Kidney (tissue), 14 donors: Measurements from ENCODE around the gene GABRB1. TPM values are rescaled to one million over a fixed set of nuclear protein-coding genes. Genes with fewer than 3 reads are reported as not detected.

Source experiments
- DNase-seq, 5 donors: peaks; one replicate each; pipeline ENCODE4 v3.0.0-alpha.2; 2013 to 2020
- FAIRE-seq: peaks from 2 replicates; lab custom pipeline; 2012; peaks lifted over from hg19 to GRCh38; lab: Jason Lieb, UNC
- H3K27ac ChIP-seq, 2 donors: one replicate each; pipeline ENCODE4 v1.7.0; 2013; ENCODE audit warnings: low read depth in 2 of 2, low read length in 2 of 2, inconsistent platforms in 1 of 2
- H3K27me3 ChIP-seq: one replicate; pipeline ENCODE4 v1.7.1; 2013; ENCODE audit warnings: low read length, inconsistent platforms; ENCODE audit not compliant: control insufficient read depth, insufficient read depth
- H3K36me3 ChIP-seq, 3 donors: one replicate each; pipeline versions ENCODE4 v1.7.0 to v1.7.1; 2013; ENCODE audit warnings: low read length in 3 of 3, control low read depth in 1 of 3, inconsistent platforms in 1 of 3; ENCODE audit not compliant: insufficient read depth in 3 of 3, control insufficient read depth in 2 of 3
- H3K4me1 ChIP-seq, 3 donors: one replicate each; pipeline versions ENCODE4 v1.7.0 to v1.7.1; 2013; ENCODE audit warnings: low read length in 3 of 3, inconsistent platforms in 1 of 3, low read depth in 1 of 3; ENCODE audit not compliant: control insufficient read depth in 2 of 3, insufficient read depth in 2 of 3
- H3K4me3 ChIP-seq, 3 donors: one replicate each; pipeline versions ENCODE4 v1.7.0 to v1.8.1; 2013; ENCODE audit warnings: low read length in 3 of 3, control low read depth in 1 of 3, inconsistent platforms in 1 of 3
- H3K9ac ChIP-seq, 3 donors: one replicate each; pipeline versions ENCODE4 v1.7.0 to v1.7.1; 2013; ENCODE audit warnings: low read length in 3 of 3, control low read depth in 1 of 3, inconsistent platforms in 1 of 3
- H3K9me3 ChIP-seq, 3 donors: one replicate each; pipeline versions ENCODE4 v1.7.0 to v1.7.1; 2013; ENCODE audit warnings: low read length in 3 of 3, control low read depth in 1 of 3, inconsistent platforms in 1 of 3; ENCODE audit not compliant: control insufficient read depth in 2 of 3, insufficient read depth in 1 of 3
- intact Hi-C: fragments of 100-400 bp; cut with DNase I; formaldehyde crosslinking; loops from one replicate; pipeline ENCODE4 v1.11.1; 2022
- polyA plus RNA-seq: library from polyadenylated mRNA; stranded (reverse); fragments of 350-450 nt; fragmentation: Illumina TruSeq; extraction: RNeasy Lipid Tissue Mini Kit (QIAGEN cat#74804); gene quantifications from one replicate; pipeline ENCODE4 v1.2.3, GENCODE V29; 2014; ENCODE audit warnings: low read depth, low replicate concordance; ENCODE audit not compliant: insufficient read depth
- total RNA-seq: library from RNA; stranded (reverse); fragmentation: NEBNext Ultra II Directional; extraction: Animal tissue kit (Norgen Biotek cat#: 25700); gene quantifications from one replicate; pipeline ENCODE4 v1.2.1, GENCODE V29; 2021
- TF ChIP-seq, protein P1 (sequence below): IDR thresholded peaks from 3 replicates; pipeline ENCODE4 v1.5.1; 2012; ENCODE audit warnings: mild to moderate bottlenecking, moderate library complexity, borderline replicate concordance; ENCODE audit not compliant: insufficient read depth; ENCODE audit errors: extremely low read depth
- donor health status: control.
- donor health status: control.
- donor health status: control.
- donor health status: control.
- donor health status: control.
- donor health status: DM: yes; HTN: yes; CAD: no.
- donor health status: Normal renal cell carcinoma (clear cell type).

The GABRB1 gene
- total and polyA plus RNA-seq, 2 donors from 2014 or later: 0.79 to 0.82 TPM

DNA sequence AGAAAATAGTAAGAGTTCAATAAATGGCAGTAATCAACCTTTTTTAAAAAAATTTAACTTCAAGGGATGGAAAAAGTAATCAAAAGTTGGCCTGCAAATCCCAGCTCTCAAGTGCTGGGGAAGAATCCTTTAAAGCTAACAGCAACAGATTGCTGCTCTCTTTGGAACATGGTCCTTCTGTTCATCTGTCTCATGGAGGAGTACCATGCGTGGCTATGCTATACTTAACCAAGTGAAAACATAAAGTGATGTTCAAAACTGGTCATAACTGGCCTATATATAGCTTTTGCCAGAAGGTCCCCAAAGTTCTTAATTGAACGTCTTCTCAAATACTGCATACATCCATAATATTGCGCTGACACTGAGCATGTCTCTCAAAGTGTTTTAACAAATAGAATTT lies 154.4 kb downstream of the GABRB1 start:
- FAIRE-seq (no peak), DNase-seq (no peak)
- intact Hi-C loops: no loop called here
- TF ChIP-seq, protein P1, sequence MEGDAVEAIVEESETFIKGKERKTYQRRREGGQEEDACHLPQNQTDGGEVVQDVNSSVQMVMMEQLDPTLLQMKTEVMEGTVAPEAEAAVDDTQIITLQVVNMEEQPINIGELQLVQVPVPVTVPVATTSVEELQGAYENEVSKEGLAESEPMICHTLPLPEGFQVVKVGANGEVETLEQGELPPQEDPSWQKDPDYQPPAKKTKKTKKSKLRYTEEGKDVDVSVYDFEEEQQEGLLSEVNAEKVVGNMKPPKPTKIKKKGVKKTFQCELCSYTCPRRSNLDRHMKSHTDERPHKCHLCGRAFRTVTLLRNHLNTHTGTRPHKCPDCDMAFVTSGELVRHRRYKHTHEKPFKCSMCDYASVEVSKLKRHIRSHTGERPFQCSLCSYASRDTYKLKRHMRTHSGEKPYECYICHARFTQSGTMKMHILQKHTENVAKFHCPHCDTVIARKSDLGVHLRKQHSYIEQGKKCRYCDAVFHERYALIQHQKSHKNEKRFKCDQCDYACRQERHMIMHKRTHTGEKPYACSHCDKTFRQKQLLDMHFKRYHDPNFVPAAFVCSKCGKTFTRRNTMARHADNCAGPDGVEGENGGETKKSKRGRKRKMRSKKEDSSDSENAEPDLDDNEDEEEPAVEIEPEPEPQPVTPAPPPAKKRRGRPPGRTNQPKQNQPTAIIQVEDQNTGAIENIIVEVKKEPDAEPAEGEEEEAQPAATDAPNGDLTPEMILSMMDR: no peak
- Histone ChIP-seq H3K36me3 (no peaks in the 10 kb centered on the region), H3K4me3 (no peak overlapping the region), H3K27me3 (no peaks in the 10 kb centered on the region), H3K9ac (no peak overlapping the region), H3K4me1 (no peaks in the 10 kb centered on the region), H3K9me3 (no peaks in the 10 kb centered on the region), H3K27ac (no peak overlapping the region)

DNA sequence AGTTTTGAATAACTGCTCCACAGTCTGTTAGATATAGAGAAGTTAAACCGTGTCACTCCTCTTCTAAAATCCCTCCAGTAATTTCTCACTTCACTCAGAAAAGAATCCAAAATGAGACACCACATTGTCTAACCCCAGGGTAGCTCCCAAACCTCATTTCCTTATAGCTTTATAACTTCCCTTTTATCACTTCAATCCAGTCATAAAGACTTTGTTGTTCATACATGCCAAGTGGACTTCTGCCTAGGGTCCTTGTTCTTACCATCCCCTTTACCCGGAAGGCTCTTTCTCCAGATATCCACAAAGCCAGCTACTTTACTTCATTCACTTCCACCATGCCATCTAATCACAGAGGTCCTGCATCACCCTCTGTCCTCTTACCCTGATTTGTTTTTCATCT lies 156.2 kb downstream of the GABRB1 start:
- FAIRE-seq (no peak), DNase-seq (no peak)
- Histone ChIP-seq H3K9ac (no peak overlapping the region), H3K4me3 (no peak overlapping the region), H3K9me3 (no peaks in the 10 kb centered on the region), H3K4me1 (no peaks in the 10 kb centered on the region), H3K36me3 (no peaks in the 10 kb centered on the region), H3K27ac (no peak overlapping the region), H3K27me3 (no peaks in the 10 kb centered on the region)
- TF ChIP-seq, protein P1: no peak
- intact Hi-C loops: no loop called here

DNA sequence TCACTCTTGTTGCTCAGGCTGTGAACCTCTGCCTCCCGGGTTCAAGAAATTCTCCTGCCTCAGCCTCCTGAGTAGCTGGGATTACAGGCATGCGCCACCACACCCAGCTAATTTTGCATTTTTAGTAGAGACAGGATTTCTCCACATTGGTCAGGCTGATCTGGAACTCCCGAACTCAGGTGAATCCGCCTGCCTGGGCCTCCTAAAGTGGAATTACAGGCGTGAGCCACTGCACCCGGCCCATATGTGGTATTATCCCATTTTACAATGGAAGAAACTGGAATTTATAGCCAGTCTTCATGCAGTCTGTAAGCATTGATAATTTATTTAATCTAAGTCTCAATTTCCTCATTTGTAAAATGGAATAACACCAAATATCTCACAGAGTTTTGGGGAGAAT lies 161.8 kb downstream of the GABRB1 start:
- TF ChIP-seq, protein P1: no peak
- intact Hi-C loops: no loop called here
- H3K4me3 ChIP-seq: no peak overlapping the region
- DNase-seq: no peak
- H3K36me3 ChIP-seq: no peaks in the 10 kb centered on the region
- no peaks in the 10 kb centered on the region for H3K9me3 ChIP-seq
- no peaks in the 10 kb centered on the region for H3K4me1 ChIP-seq
- H3K27ac ChIP-seq: no peak overlapping the region
- FAIRE-seq: no peak
- H3K9ac ChIP-seq: no peak overlapping the region
- H3K27me3 ChIP-seq: no peaks in the 10 kb centered on the region
